ENCODE measurements around the gene NOTCH4.

DNA sequence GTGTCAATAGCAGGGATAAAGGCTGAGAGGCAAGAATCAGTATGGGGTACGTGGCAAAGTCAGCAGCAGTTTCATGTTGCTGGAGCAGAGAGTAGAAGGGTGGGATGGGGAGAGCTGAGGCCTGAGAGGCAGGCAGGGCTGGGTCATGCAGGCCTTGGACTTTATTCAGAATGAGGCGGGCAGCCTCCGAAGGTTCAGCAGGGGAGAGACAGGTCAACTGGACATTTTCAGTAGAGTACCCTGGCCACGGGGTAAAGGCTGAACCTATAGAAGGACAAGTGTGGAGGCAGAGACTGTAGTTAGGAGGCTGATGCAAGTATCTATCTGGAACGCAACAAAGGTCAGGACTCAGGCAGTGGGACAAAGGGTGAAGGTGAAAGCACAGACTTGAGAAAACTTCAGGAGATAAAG lies 13.7 kb downstream of the NOTCH4 start:
- TF ChIP-seq EZH2 (IDR thresholded peaks at IDR 0.05; ENCODE audit: borderline replicate concordance, low read depth, low read length) (no peak), ZNF212 (CRISPR knock-in tag; IDR thresholded peaks at IDR 0.05) (no peak), SMARCA4 (IDR thresholded peaks at IDR 0.05) (no peak), NR2C2 (CRISPR knock-in tag; IDR thresholded peaks at IDR 0.05) (no peak), NR2C2 (tag; IDR thresholded peaks at IDR 0.05) (peak; percentile 70)
- TF ChIP-seq, protein P1, sequence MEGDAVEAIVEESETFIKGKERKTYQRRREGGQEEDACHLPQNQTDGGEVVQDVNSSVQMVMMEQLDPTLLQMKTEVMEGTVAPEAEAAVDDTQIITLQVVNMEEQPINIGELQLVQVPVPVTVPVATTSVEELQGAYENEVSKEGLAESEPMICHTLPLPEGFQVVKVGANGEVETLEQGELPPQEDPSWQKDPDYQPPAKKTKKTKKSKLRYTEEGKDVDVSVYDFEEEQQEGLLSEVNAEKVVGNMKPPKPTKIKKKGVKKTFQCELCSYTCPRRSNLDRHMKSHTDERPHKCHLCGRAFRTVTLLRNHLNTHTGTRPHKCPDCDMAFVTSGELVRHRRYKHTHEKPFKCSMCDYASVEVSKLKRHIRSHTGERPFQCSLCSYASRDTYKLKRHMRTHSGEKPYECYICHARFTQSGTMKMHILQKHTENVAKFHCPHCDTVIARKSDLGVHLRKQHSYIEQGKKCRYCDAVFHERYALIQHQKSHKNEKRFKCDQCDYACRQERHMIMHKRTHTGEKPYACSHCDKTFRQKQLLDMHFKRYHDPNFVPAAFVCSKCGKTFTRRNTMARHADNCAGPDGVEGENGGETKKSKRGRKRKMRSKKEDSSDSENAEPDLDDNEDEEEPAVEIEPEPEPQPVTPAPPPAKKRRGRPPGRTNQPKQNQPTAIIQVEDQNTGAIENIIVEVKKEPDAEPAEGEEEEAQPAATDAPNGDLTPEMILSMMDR (IDR thresholded peaks at IDR 0.05 in 2 of 3, conservative IDR thresholded peaks at IDR 0.05 in 1 of 3; ENCODE audit: insufficient read depth in 2 of 3, low read depth in 1 of 3, low read length in 3 of 3) = no peak
- TF ChIP-seq, protein P2, sequence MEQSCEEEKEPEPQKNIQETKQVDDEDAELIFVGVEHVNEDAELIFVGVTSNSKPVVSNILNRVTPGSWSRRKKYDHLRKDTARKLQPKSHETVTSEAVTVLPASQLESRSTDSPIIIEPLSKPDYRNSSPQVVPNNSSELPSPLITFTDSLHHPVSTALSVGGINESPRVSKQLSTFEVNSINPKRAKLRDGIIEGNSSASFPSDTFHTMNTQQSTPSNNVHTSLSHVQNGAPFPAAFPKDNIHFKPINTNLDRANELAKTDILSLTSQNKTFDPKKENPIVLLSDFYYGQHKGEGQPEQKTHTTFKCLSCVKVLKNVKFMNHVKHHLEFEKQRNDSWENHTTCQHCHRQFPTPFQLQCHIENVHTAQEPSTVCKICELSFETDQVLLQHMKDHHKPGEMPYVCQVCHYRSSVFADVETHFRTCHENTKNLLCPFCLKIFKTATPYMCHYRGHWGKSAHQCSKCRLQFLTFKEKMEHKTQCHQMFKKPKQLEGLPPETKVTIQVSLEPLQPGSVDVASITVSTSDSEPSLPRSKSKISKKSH (CRISPR knock-in tag; IDR thresholded peaks at IDR 0.05) = no peak

Measured in K562 (cell line).